ENCODE data around the gene ANKRD18A.
"Not testable (repeated sequence)": the region's sequence is repeated elsewhere in the genome, so short reads cannot be mapped to it uniquely, and the experiment has no call there.

DNA sequence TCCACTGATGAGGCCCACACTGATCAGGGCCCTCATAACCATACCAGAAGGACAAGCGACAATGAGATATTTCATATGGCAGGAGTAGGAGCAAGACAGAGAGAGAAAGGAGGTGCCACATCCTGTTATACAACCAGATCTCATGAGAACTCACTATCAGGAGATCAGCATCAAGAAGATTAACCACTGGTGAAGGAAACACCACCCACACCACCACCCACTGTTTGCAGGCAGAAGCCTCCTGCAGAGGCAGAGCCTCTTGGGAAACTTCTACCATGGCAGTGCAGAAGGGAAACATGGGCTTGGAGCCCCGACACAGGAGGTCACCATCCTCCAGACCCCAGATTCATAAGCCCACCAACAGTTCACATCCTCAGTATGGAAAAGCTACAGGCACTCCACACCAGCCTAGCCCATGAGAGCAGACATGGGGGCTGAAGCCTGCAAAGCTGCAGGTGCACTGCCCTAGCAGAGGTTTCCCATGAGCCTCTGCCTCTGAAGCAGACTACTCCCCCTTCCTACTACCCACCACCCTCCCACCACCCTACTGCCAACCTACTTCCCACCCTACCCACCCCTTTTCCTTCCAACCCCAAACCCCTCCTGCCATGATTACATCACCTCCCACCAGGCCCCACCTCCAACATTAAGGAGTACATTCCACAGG is 73.8 kb downstream of the ANKRD18A start:
- TF ChIP-seq, protein P1, sequence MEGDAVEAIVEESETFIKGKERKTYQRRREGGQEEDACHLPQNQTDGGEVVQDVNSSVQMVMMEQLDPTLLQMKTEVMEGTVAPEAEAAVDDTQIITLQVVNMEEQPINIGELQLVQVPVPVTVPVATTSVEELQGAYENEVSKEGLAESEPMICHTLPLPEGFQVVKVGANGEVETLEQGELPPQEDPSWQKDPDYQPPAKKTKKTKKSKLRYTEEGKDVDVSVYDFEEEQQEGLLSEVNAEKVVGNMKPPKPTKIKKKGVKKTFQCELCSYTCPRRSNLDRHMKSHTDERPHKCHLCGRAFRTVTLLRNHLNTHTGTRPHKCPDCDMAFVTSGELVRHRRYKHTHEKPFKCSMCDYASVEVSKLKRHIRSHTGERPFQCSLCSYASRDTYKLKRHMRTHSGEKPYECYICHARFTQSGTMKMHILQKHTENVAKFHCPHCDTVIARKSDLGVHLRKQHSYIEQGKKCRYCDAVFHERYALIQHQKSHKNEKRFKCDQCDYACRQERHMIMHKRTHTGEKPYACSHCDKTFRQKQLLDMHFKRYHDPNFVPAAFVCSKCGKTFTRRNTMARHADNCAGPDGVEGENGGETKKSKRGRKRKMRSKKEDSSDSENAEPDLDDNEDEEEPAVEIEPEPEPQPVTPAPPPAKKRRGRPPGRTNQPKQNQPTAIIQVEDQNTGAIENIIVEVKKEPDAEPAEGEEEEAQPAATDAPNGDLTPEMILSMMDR (IDR thresholded peaks at IDR 0.05) = not testable (repeated sequence)
- not testable (repeated sequence) for TF ChIP-seq ZFX (IDR thresholded peaks at IDR 0.05; ENCODE audit: borderline replicate concordance)

All from 22Rv1 (cell line).